Measurements from ENCODE around the gene EML3.
"Not testable (repeated sequence)": the region's sequence is repeated elsewhere in the genome, so short reads cannot be mapped to it uniquely, and the experiment has no call there.

EML3 gene

DNA sequence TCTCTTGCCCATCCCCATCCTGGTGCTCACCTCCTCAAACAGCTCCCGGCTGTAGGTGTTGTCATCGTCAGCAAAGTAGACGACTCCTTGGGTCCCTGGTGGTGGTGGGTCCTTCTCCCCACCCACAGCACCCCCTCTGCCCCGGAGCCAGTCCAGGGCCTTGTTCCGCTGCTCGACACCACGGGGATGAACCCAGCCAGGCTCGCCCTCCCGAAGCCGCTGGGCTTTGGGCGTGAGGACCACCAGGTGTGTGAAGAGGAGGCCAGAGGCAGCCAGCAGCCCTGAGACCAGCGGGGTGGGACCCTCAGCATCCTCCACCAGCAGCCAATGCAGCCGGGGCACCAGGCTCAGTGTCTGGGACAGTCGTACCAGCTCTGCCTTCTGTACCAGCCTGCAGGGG, 4.4 kb upstream of the EML3 start:
- DNase-seq: not testable (repeated sequence)

DNA sequence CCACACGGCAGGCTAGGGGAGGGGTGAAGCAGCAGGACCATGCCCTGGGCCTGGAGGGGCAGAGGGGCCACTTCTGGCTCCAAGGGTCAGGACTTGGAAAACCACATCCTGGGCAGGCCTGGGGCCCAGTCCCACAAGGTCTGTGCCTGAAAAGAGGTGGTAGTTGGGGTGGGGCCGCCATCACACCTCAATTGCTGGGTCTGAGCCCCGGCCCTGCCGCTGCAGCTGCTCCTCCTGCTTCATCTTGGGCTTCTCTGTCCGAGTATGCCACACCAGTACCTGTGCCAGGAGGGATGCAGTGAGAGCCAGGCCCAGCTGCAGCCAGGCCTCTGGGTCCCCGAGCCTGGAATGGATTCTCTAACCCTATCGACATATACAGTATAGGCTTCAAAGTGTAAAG, 2.9 kb upstream of the EML3 start:
- DNase-seq: no peak

DNA sequence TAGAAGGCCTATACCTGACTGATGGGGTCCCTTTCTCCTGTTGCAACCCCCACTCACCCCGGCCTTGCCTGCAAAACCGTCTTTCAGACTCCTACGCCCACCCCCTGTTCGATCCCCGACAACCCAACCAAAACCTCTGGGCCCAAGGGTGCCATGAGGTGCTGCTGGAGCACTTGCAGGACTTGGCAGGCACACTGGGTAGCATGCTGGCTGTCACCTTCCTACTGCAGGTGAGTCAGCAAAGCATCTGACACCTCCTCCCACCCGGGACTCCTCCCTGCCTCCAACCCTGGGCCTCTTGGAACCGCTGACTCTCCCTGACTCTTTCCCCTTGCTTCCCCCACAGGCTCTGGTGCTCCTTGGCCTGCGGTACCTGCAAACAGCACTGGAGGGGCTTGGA, 1.7 kb upstream of the EML3 start:
- peak; percentile 33 to 47 for DNase-seq

DNA sequence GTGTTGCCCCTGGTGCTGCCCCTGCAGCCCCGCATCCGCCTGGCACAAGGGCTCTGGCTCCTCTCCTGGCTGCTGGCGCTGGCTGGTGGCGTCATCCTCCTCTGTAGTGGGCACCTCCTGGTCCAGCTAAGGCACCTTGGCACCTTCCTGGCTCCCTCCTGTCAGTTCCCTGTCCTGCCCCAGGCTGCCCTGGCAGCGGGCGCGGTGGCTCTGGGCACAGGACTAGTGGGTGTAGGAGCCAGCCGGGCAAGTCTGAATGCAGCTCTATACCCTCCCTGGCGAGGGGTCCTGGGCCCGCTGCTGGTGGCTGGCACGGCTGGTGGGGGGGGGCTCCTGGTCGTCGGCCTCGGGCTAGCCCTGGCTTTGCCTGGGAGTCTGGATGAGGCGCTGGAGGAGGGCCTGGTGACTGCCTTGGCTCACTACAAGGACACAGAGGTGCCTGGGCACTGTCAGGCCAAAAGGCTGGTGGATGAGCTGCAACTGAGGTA, 760 bp upstream of the EML3 start:
- no peak for DNase-seq

- DNase-seq: peak; percentile 38 to 47
Measured at GRCh38 chr11:62611705-62612365, 740 bp downstream of the EML3 start.

DNA sequence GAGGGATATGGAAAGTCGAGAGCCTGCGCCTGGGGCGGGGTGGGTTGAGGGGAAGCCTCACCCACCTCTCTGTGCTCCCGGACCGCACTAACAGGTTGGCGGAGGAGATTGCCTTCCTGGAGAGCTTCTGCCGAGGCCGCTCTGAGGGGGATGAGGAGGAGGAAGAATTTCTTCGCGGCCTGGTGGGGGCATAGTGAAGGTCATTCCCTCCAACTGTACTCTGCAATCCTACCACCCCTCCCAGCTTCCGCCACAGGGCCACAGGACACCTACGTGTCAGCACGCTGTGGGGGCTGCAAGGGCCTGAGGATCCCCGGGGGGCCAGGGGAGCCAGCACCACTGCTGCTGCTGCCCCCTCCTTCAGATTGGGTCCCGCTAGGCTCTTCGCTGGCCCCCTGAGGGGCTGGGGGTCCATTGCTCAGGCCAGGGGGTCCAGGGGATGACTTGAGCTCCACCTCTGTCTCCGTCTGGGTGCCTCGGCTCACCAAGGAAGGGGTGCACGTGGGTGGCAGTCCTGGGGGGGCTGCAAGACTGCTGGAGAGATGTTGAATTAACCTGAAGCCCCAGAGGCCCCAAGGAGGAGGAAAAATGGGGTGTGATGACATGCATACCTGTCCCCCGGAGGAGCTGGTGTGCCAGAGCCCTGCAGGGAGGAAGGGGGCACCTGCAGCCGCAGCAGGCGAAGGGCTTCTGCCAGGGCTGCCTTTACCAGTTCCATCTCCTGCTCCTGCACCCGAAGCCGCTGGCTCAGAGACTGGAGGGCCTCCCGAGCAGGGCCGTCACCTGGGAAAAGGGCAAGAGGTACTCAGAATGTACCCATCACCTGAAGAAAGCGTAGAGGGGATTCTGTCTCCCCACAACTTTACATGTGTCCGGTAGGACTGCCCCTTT, 1.5 kb downstream of the EML3 start:
- no peak for DNase-seq

DNA sequence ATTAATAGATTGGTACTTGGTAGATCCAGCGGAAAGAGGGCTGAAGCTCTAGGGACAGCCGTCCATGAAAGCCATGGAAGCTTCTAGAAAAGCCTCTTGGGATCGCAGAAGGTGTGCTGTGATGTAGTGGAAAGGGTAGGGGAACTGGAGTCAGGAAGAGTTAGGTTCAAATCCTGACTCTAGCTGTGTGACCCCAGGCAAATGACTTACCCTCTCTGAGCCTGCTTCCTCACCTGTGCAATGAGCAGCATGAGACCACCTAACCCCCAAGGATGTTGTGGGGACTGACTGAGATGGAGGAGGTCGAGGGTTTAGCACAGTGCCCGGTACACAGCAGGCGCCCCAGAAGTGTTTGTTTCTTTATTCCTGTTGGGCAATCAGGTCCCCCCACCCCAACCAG, 2.2 kb downstream of the EML3 start:
- no peak for DNase-seq

- no peak for DNase-seq
Measured at GRCh38 chr11:62608776-62609175, 3.8 kb downstream of the EML3 start.

- DNase-seq: no peak
Measured at GRCh38 chr11:62607714-62608113, 4.9 kb downstream of the EML3 start.

GRCh38 chr11:62605902-62606301, 6.7 kb downstream of the EML3 start:
- DNase-seq: no peak

GRCh38 chr11:62605467-62605866, 7.1 kb downstream of the EML3 start:
- no peak for DNase-seq

GRCh38 chr11:62604460-62605120, 8.0 kb downstream of the EML3 start:
- DNase-seq: no peak

GRCh38 chr11:62603776-62604299, 8.7 kb downstream of the EML3 start:
- no peak for DNase-seq

DNA sequence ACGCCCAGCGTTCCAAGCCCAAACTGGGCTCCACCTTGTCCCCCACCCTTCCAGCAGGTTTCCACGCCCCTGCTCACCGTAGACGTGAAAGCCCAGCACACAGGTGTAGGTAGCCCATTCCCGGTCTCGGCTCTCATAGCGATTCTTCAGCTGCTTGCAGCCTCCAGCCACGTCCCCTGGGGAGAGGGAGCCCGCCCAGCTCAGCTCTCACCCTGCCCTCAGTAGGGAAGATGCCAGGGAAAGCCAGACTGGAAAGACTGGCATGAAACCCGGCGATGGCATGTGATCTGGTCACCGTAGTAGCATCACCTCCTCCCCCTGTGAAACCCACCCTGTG, 9.5 kb downstream of the EML3 start:
- no peak for DNase-seq

- peak in 1 of 2 donors; percentile 26 for DNase-seq
Measured at GRCh38 chr11:62602141-62603071, 10.2 kb downstream of the EML3 start.

- peak; percentile 99 to 100 for DNase-seq
Measured at GRCh38 chr11:62601372-62602140, 11.0 kb downstream of the EML3 start, which contains the start of gene MTA2. TSS of gene MTA2 (minus strand) at chr11:62601865. CDS start at chr11:62601450, 415 bp downstream.

DNA sequence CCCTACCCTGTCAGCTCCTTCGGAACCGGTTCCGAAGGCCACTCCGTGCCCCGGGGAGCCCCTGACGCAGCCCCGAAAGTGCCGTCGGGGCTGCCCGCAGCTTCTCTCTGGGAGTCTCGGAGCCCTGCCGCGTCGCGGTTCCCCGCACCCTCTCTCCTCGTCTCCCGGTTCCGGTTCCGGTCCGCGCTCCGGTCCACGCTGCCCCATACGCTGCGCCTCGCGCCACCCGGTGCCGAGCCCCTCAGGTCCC, 11.5 kb downstream of the EML3 start:
- peak in 1 of 2 donors; percentile 37 for DNase-seq

GRCh38 chr11:62600367-62601121, 12.0 kb downstream of the EML3 start:
- DNase-seq: peak in 1 of 2 donors; percentile 27

DNA sequence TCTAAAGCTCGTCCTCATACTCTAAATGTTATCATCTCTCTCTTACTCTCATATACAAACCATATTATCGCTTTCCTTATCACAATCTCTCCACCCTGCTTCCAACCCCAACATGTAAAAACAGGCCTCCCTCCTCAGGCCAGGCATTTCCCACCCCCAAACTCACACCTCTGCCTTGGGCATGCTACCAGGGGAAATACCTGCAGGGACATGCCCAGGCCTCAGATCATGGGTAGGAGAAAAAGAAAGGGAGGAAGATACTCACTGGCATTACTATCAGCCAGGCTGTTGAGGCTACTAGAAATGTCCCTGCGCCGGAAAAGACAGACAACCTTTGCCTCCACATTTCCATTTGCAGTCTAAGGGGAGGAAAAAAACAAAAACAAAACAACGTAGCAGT, 12.7 kb downstream of the EML3 start:
- DNase-seq: no peak

- DNase-seq: peak; percentile 94 to 95
Measured at GRCh38 chr11:62599069-62599696, 13.4 kb downstream of the EML3 start.

Data from activated CD4-positive, alpha-beta T cell treated with anti-CD3 and anti-CD28 coated beads for 4 hours (primary cell).